Brain microvascular endothelial cell (primary cell): ENCODE results near the gene PINLYP.

Experiments
- DNase-seq: peaks from one replicate; pipeline ENCODE4 v3.0.0-alpha.2; 2020
- H3K27ac ChIP-seq: fragments of 250-450 bp; sonication (Bioruptor Pico); 2 replicates; pipeline ENCODE4 v1.5.1; 2020; ENCODE audit warnings: mild to moderate bottlenecking, moderate library complexity
- H3K27me3 ChIP-seq: fragments of 250-450 bp; sonication (Bioruptor Pico); replicated peaks from 2 replicates; pipeline ENCODE4 v1.5.1; 2020; ENCODE audit warnings: mild to moderate bottlenecking
- H3K36me3 ChIP-seq: fragments of 250-450 bp; sonication (Bioruptor Pico); replicated peaks from 2 replicates; pipeline ENCODE4 v1.5.1; 2020; ENCODE audit warnings: mild to moderate bottlenecking
- H3K4me3 ChIP-seq: 2 replicates; pipeline ENCODE4 v1.5.1; 2011; ENCODE audit warnings: low read depth, mild to moderate bottlenecking, control low read depth, low read length, moderate library complexity
- in situ Hi-C: cut with HindIII; loops from 2 replicates; pipeline ENCODE4 v1.10.0; 2017; ENCODE audit warnings: low sequenced_read_pairs, low pct_ligation_motif_present
- TF ChIP-seq, protein P1 (sequence below): IDR thresholded peaks from 2 replicates; pipeline ENCODE4 v1.5.1; 2011; ENCODE audit warnings: low read depth, mild to moderate bottlenecking, moderate library complexity, low read length, control low read depth, inconsistent platforms; ENCODE audit errors: missing control alignments

The PINLYP gene

DNA sequence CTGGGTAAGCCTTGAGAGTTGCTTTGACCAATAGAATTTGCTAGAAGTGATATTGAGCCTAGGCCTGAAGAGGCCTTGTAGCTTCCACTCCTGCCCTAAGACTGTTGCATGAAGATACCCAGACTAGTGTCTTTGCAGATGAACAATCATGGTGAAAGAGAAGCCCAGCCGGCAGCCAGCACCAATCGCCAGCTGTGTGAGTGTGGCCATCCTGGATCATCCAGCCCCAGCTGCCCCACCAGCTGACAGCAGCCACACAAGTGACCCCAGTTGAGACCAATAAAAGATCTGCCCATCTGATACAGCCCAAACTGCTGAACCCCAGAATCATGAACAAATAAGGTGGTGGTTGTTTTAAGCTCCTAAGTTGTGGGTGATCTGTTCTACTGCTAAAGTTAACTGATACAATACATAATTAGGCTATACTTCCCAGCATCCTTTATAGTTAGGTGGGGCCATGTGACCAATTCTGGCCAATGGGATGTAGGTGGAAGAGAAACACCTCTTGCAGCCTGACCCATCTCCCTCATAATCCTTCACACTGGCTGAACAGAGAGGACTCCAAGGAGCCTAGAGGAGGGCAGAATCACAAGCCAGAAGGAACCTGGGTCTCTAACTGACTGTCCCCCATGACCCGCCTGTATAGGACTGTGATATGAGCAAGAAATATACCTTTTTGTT, 53.2 kb downstream of the PINLYP start:
- Histone ChIP-seq H3K27me3 (no peaks in the 10 kb centered on the region), H3K4me3 (no peak overlapping the region), H3K27ac (no peak overlapping the region), H3K36me3 (no peaks in the 10 kb centered on the region)
- in situ Hi-C loops = no loop called here
- DNase-seq = no peak
- TF ChIP-seq, protein P1, sequence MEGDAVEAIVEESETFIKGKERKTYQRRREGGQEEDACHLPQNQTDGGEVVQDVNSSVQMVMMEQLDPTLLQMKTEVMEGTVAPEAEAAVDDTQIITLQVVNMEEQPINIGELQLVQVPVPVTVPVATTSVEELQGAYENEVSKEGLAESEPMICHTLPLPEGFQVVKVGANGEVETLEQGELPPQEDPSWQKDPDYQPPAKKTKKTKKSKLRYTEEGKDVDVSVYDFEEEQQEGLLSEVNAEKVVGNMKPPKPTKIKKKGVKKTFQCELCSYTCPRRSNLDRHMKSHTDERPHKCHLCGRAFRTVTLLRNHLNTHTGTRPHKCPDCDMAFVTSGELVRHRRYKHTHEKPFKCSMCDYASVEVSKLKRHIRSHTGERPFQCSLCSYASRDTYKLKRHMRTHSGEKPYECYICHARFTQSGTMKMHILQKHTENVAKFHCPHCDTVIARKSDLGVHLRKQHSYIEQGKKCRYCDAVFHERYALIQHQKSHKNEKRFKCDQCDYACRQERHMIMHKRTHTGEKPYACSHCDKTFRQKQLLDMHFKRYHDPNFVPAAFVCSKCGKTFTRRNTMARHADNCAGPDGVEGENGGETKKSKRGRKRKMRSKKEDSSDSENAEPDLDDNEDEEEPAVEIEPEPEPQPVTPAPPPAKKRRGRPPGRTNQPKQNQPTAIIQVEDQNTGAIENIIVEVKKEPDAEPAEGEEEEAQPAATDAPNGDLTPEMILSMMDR = no peak

DNA sequence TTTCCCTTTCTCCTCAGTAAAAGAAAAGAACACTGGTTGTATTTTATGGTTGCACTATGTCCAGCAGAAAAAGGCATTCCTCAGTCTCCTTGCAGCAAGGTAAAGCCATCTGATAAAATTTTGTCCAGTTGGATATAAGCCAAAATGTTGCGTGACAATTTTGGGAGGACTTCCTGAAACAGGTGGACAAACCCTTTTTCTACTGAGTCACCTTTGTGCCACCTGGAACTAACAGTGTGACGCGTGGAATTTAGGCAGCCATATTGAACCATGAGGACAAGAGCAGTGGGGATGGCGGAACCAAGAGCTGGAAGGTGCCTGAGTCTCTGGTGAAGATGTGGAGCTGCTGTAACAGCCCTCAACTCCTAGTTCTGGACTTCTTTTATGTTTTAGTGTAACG, 55.9 kb downstream of the PINLYP start:
- H3K27ac ChIP-seq = no peak overlapping the region
- no peaks in the 10 kb centered on the region for H3K27me3 ChIP-seq
- no peaks in the 10 kb centered on the region for H3K36me3 ChIP-seq
- TF ChIP-seq, protein P1 = no peak
- DNase-seq = no peak
- in situ Hi-C loops = no loop called here
- H3K4me3 ChIP-seq = no peak overlapping the region
